ENCODE results near the gene RASAL2. TPM values are rescaled to one million over a fixed set of nuclear protein-coding genes. Genes with fewer than 3 reads are reported as not detected.

RASAL2 gene
- total RNA-seq, 1 experiment from 2014 or later: 31.6 TPM

GRCh38 chr1:178353524-178353923 is 259.6 kb downstream of the RASAL2 start:
- TF ChIP-seq POLR2AphosphoS5 (IDR thresholded peaks at IDR 0.05; ENCODE audit: low read depth, low read length): no peak
- TF ChIP-seq CTCF (IDR thresholded peaks at IDR 0.05): no peak
- in situ Hi-C loops (cut with HindIII; ENCODE audit: low pct_unique_long_range_greater_than_20kb, low sequenced_read_pairs) (no loop called here), intact Hi-C loops (cut with micrococcal nuclease; ENCODE audit: unreplicated experiment) (no loop called here)
- no peak for ATAC-seq
- Histone ChIP-seq H3K27ac (ENCODE audit: low read length) (no peak overlapping the region), H3K4me3 (ENCODE audit: low read depth in 2 of 2, low read length in 2 of 2) (no peak overlapping the region), H3K36me3 (ENCODE audit: control insufficient read depth, insufficient read depth, low read length) (no peaks in the 10 kb centered on the region), H3K27me3 (ENCODE audit: control insufficient read depth, insufficient read depth, low read length) (no peaks in the 10 kb centered on the region), H3K9me3 (ENCODE audit: control insufficient read depth, insufficient read depth, low read depth, low read length) (no peaks in the 10 kb centered on the region), H3K4me1 (ENCODE audit: control insufficient read depth, insufficient read depth, low read length) (no peaks in the 10 kb centered on the region)
- no TSS peak for BruUV-seq (replicated peaks)
- no peak for DNase-seq (ENCODE audit: low read depth, low spot score)
- POLR2A ChIA-PET: no interaction called here
- CTCF ChIA-PET: no interaction called here

GRCh38 chr1:178354816-178355215 is 260.9 kb downstream of the RASAL2 start:
- intact Hi-C loops (cut with micrococcal nuclease; ENCODE audit: unreplicated experiment): no loop called here
- no peak overlapping the region for H3K4me3 ChIP-seq (ENCODE audit: low read depth in 2 of 2, low read length in 2 of 2)
- no TSS peak for BruUV-seq (replicated peaks)
- DNase-seq (ENCODE audit: low read depth, low spot score): no peak
- in situ Hi-C loops (cut with HindIII; ENCODE audit: low pct_unique_long_range_greater_than_20kb, low sequenced_read_pairs): no loop called here
- H3K27me3 ChIP-seq (ENCODE audit: control insufficient read depth, insufficient read depth, low read length): no peaks in the 10 kb centered on the region
- H3K27ac ChIP-seq (ENCODE audit: low read length): no peak overlapping the region
- TF ChIP-seq CTCF (IDR thresholded peaks at IDR 0.05): no peak
- ChIA-PET POLR2A (no interaction called here), CTCF (no interaction called here)
- no peak for ATAC-seq
- no peaks in the 10 kb centered on the region for H3K9me3 ChIP-seq (ENCODE audit: control insufficient read depth, insufficient read depth, low read depth, low read length)
- H3K4me1 ChIP-seq (ENCODE audit: control insufficient read depth, insufficient read depth, low read length): no peaks in the 10 kb centered on the region
- no peaks in the 10 kb centered on the region for H3K36me3 ChIP-seq (ENCODE audit: control insufficient read depth, insufficient read depth, low read length)

GRCh38 chr1:178356299-178356698 is 262.4 kb downstream of the RASAL2 start:
- H3K9me3 ChIP-seq (ENCODE audit: control insufficient read depth, insufficient read depth, low read depth, low read length): no peaks in the 10 kb centered on the region
- H3K27me3 ChIP-seq (ENCODE audit: control insufficient read depth, insufficient read depth, low read length): no peaks in the 10 kb centered on the region
- no peaks in the 10 kb centered on the region for H3K4me1 ChIP-seq (ENCODE audit: control insufficient read depth, insufficient read depth, low read length)
- DNase-seq (ENCODE audit: low read depth, low spot score) (no peak), ATAC-seq (no peak)
- BruUV-seq (replicated peaks): no TSS peak
- H3K36me3 ChIP-seq (ENCODE audit: control insufficient read depth, insufficient read depth, low read length): no peaks in the 10 kb centered on the region
- ChIA-PET POLR2A (no interaction called here), CTCF (no interaction called here)
- no peak overlapping the region for H3K4me3 ChIP-seq (ENCODE audit: low read depth in 2 of 2, low read length in 2 of 2)
- in situ Hi-C loops (cut with HindIII; ENCODE audit: low pct_unique_long_range_greater_than_20kb, low sequenced_read_pairs) (no loop called here), intact Hi-C loops (cut with micrococcal nuclease; ENCODE audit: unreplicated experiment) (no loop called here)
- H3K27ac ChIP-seq (ENCODE audit: low read length): no peak overlapping the region
- TF ChIP-seq CTCF (IDR thresholded peaks at IDR 0.05): no peak
- no peak for TF ChIP-seq REST (IDR thresholded peaks at IDR 0.05; ENCODE audit: insufficient read depth in 1 of 2, low read depth in 2 of 2, low read length in 1 of 2)
- TF ChIP-seq POLR2AphosphoS5 (IDR thresholded peaks at IDR 0.05; ENCODE audit: low read depth, low read length): no peak
- no peak for TF ChIP-seq SIN3A (IDR thresholded peaks at IDR 0.05; ENCODE audit: borderline replicate concordance, insufficient read depth, low read depth, low read length)
- TF ChIP-seq TCF7L2 (IDR thresholded peaks at IDR 0.05; ENCODE audit: low read depth, low read length): no peak
